PC-9 (cell line): ENCODE measurements around the gene CCDC92. TPM values are rescaled to one million over a fixed set of nuclear protein-coding genes. Genes with fewer than 3 reads are reported as not detected.

Experiments
- BruUV-seq: library from RNA; stranded (reverse); fragments of 400-500 nt; replicated peaks from 2 replicates; lab custom pipeline; 2021; lab: Mats Ljungman, UMichigan
- CTCF ChIA-PET: fragments of 300-600 bp; sonication (Branson Sonifier 250); formaldehyde crosslinking; loops from one replicate; lab custom pipeline; 2022; ENCODE audit warnings: antibody characterized with exemption; lab: Charles Lee
- POLR2A ChIA-PET: fragments of 300-600 bp; sonication (Branson Sonifier 250); formaldehyde crosslinking; loops from one replicate; lab custom pipeline; 2022; ENCODE audit warnings: antibody characterized with exemption; ENCODE audit not compliant: unreplicated experiment; lab: Charles Lee
- DNase-seq, 2 experiments: peaks; one replicate each; pipeline versions ENCODE4 v3.0.0 to v3.0.0-alpha.2; 2015 to 2022; ENCODE audit warnings: mixed read lengths in 1 of 2
- H2AFZ ChIP-seq: fragments of 200-600 bp; sonication (generic); 2 replicates; pipeline ENCODE4 v1.8.1; 2017; ENCODE audit warnings: antibody characterized with exemption
- H3F3A ChIP-seq: fragments of 200-600 bp; sonication (generic); 2 replicates; pipeline ENCODE4 v1.8.1; 2017; ENCODE audit warnings: antibody characterized with exemption, mild to moderate bottlenecking, low read depth; ENCODE audit not compliant: insufficient read depth
- H3K27ac ChIP-seq: fragments of 200-600 bp; sonication (generic); 2 replicates; pipeline ENCODE4 v1.6.1; 2016; ENCODE audit warnings: mixed run types
- H3K27me3 ChIP-seq: fragments of 200-600 bp; sonication (generic); 2 replicates; pipeline ENCODE4 v1.6.1; 2016; ENCODE audit warnings: low read depth, mixed run types; ENCODE audit not compliant: insufficient read depth
- H3K36me3 ChIP-seq: fragments of 200-600 bp; sonication (generic); 2 replicates; pipeline ENCODE4 v1.6.1; 2016; ENCODE audit warnings: low read depth, mixed run types
- H3K4me1 ChIP-seq: fragments of 200-600 bp; sonication (generic); replicated peaks from 2 replicates; pipeline ENCODE4 v1.6.1; 2016; ENCODE audit warnings: mixed run types; ENCODE audit not compliant: insufficient read depth
- H3K4me2 ChIP-seq: fragments of 200-600 bp; sonication (generic); 2 replicates; pipeline ENCODE4 v1.6.1; 2017; ENCODE audit warnings: mixed run types
- H3K4me3 ChIP-seq: fragments of 200-600 bp; sonication (generic); 2 replicates; pipeline ENCODE4 v1.6.1; 2016; ENCODE audit warnings: mixed run types
- H3K79me2 ChIP-seq: fragments of 200-600 bp; sonication (generic); 2 replicates; pipeline ENCODE4 v1.6.1; 2017; ENCODE audit warnings: low read depth, mixed run types
- H3K9me2 ChIP-seq: fragments of 200-600 bp; sonication (generic); 2 replicates; pipeline ENCODE4 v1.8.1; 2017; ENCODE audit warnings: mild to moderate bottlenecking; ENCODE audit not compliant: insufficient read depth
- H3K9me3 ChIP-seq: fragments of 200-600 bp; sonication (generic); 2 replicates; pipeline ENCODE4 v1.8.1; 2016; ENCODE audit warnings: low read depth; ENCODE audit not compliant: insufficient read depth
- H4K20me1 ChIP-seq: fragments of 200-600 bp; sonication (generic); 2 replicates; pipeline ENCODE4 v1.8.1; 2017; ENCODE audit not compliant: insufficient read depth
- EZH2 ChIP-seq: fragments of 200-600 bp; sonication (generic); IDR thresholded peaks from 2 replicates; pipeline ENCODE4 v1.8.0; 2017; ENCODE audit warnings: antibody characterized with exemption, low read depth
- intact Hi-C: fragments of 100-400 bp; cut with micrococcal nuclease; formaldehyde crosslinking; loops from one replicate; pipeline ENCODE4 v1.10.0; 2022; ENCODE audit not compliant: unreplicated experiment
- total RNA-seq: library from RNA; stranded (reverse); gene quantifications from 2 replicates; pipeline ENCODE4 v1.2.3, GENCODE V29; 2021
- TF ChIP-seq, protein P1 (sequence below): fragments of 200-600 bp; sonication (generic); conservative IDR thresholded peaks from 2 replicates; pipeline ENCODE4 v1.6.1; 2017; ENCODE audit warnings: mixed run types, antibody characterized with exemption, mild to moderate bottlenecking, moderate library complexity

Gene CCDC92
- total RNA-seq, 1 experiment from 2014 or later: 28.0 TPM

- POLR2A ChIA-PET: interaction anchor here (0.6 kb wide), 1 partner anchor 10 kb away, joined by 5 read pairs; no protein-coding TSS in a partner anchor
- TF ChIP-seq EZH2: no peak
- TF ChIP-seq, protein P1, sequence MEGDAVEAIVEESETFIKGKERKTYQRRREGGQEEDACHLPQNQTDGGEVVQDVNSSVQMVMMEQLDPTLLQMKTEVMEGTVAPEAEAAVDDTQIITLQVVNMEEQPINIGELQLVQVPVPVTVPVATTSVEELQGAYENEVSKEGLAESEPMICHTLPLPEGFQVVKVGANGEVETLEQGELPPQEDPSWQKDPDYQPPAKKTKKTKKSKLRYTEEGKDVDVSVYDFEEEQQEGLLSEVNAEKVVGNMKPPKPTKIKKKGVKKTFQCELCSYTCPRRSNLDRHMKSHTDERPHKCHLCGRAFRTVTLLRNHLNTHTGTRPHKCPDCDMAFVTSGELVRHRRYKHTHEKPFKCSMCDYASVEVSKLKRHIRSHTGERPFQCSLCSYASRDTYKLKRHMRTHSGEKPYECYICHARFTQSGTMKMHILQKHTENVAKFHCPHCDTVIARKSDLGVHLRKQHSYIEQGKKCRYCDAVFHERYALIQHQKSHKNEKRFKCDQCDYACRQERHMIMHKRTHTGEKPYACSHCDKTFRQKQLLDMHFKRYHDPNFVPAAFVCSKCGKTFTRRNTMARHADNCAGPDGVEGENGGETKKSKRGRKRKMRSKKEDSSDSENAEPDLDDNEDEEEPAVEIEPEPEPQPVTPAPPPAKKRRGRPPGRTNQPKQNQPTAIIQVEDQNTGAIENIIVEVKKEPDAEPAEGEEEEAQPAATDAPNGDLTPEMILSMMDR: no peak
- H4K20me1 ChIP-seq: no peaks in the 10 kb centered on the region
- H3K4me2 ChIP-seq: no peak overlapping the region
- H3K27me3 ChIP-seq: peaks cover 71% of the 10 kb centered on the region
- no peaks in the 10 kb centered on the region for H3K79me2 ChIP-seq
- no peaks in the 10 kb centered on the region for H3K9me2 ChIP-seq
- no peaks in the 10 kb centered on the region for H3K9me3 ChIP-seq
- H3K27ac ChIP-seq: no peak overlapping the region
- no peaks in the 10 kb centered on the region for H3F3A ChIP-seq
- DNase-seq: no peak
- H3K36me3 ChIP-seq: no peaks in the 10 kb centered on the region
- no peak overlapping the region for H3K4me3 ChIP-seq
- CTCF ChIA-PET: no interaction called here
- no peaks in the 10 kb centered on the region for H3K4me1 ChIP-seq
- no TSS peak for BruUV-seq
- no peak overlapping the region for H2AFZ ChIP-seq
- intact Hi-C loops: no loop called here
Measured at GRCh38 chr12:123923038-123923437, 49.6 kb downstream of the CCDC92 start.

GRCh38 chr12:123919980-123920360 lies 52.7 kb downstream of the CCDC92 start:
- H2AFZ ChIP-seq: no peak overlapping the region
- BruUV-seq: no TSS peak
- CTCF ChIA-PET: no interaction called here
- H3K4me3 ChIP-seq: no peak overlapping the region
- no peaks in the 10 kb centered on the region for H4K20me1 ChIP-seq
- no peaks in the 10 kb centered on the region for H3K4me1 ChIP-seq
- H3F3A ChIP-seq: no peaks in the 10 kb centered on the region
- H3K36me3 ChIP-seq: no peaks in the 10 kb centered on the region
- H3K27ac ChIP-seq: no peak overlapping the region
- TF ChIP-seq, protein P1: no peak
- TF ChIP-seq EZH2: no peak
- H3K27me3 ChIP-seq: peaks cover 70% of the 10 kb centered on the region
- no peak overlapping the region for H3K4me2 ChIP-seq
- no peaks in the 10 kb centered on the region for H3K9me2 ChIP-seq
- POLR2A ChIA-PET: no interaction called here
- no peaks in the 10 kb centered on the region for H3K9me3 ChIP-seq
- intact Hi-C loops: no loop called here
- no peak for DNase-seq
- H3K79me2 ChIP-seq: no peaks in the 10 kb centered on the region

DNA sequence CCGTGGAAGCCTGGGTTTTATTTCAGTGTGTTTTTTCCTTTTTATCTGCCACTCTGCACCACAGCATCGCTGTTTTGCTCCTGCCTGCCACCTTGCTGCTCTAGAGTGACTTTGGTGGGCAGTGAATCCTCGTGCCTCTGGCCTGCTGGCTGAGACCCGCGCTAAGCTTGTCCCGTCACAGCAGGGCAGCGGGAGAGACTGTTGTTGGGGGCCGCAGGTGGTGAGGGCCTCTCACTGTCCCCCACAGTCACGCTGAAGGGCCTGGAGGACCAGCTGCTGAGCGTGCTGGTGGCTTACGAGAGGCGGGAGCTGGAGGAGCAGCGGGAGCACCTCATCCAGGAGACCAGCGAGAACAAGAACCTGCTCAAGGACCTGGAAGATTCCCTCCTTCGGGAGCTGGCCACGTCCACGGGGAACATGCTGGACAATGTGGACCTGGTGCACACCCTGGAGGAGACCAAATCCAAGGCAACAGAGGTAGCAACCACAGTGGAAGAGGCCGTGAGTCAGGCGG lies 55.2 kb downstream of the CCDC92 start:
- Histone ChIP-seq H3K79me2 (no peaks in the 10 kb centered on the region), H3F3A (no peaks in the 10 kb centered on the region), H3K9me3 (no peaks in the 10 kb centered on the region), H3K9me2 (no peaks in the 10 kb centered on the region), H4K20me1 (no peaks in the 10 kb centered on the region), H3K4me3 (no peak overlapping the region), H3K36me3 (no peaks in the 10 kb centered on the region), H3K27me3 (peaks cover 61% of the 10 kb centered on the region), H2AFZ (no peak overlapping the region), H3K4me2 (no peak overlapping the region), H3K27ac (no peak overlapping the region), H3K4me1 (no peaks in the 10 kb centered on the region)
- TF ChIP-seq EZH2: no peak
- TF ChIP-seq, protein P1: no peak
- DNase-seq: no peak
- no TSS peak for BruUV-seq
- POLR2A ChIA-PET: no interaction called here
- intact Hi-C loops: no loop called here
- CTCF ChIA-PET: no interaction called here
